Activated T-cell treated with anti-CD3 and anti-CD28 coated beads for 4 hours (primary cell): ENCODE measurements around the gene RESF1.

ENCODE experiments used
- DNase-seq: peaks from one replicate; pipeline ENCODE4 v3.0.0-alpha.2; 2020

RESF1 gene

GRCh38 chr12:31959701-31960391 is 631 bp downstream of the RESF1 start:
- DNase-seq: peak; percentile 47

DNA sequence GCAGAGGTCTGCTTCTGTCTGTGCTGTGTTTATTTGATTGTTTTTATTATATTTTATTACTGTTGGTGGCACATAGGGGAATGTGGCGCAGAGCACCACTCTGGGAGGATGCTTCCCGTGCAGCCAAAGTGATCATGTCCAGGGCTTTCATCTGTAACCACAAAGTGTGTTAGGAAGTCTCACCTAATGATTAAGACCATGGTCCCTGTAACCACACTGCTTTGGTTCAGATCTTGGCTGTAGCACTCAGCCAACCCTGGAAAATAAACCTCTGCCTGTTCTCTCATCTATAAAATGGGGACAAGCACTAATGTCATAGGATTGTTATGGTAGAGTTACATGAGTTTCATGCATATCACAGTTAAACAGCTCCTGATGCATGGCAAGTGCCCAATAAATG is 1.9 kb downstream of the RESF1 start:
- DNase-seq: no peak

DNA sequence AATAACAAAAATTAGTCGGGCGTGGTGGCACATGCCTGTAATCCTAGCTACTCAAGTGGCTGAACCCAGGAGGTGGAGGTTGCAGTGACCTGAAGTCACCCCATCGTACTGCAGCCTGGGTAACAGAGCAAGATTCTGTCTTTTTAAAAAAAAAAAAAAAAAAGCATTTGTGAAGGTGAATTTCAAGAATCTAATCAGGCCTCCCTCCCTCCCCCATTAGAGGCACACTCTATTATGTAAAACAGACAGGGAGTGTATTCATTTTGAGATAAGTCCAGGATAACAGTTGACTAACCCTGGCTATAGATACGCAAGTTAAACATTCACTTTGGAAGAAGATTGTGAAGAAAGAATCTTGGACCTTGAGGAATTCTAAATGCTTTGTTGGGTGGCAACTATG is 2.9 kb downstream of the RESF1 start:
- DNase-seq: no peak

DNA sequence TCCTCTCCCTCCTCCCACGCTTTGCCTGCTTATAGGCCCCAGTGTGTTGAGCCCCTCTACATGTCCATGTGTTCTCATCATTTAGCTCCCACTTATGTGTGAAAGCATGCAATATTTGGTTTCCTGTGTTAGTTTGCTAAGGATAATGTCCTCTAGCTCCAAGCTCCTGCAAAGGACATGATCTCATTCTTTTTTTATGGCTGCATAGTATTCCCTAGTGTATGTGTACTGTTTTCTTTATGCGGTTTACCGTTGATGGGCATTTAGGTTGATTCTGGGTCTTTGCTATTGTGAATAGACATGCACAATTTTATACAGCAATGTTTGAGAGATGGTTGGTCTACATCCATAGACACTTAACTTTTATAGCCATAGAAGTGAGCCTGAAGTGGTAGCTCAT is 5.1 kb downstream of the RESF1 start:
- no peak for DNase-seq

GRCh38 chr12:31965090-31965489 is 5.9 kb downstream of the RESF1 start:
- DNase-seq: no peak

DNA sequence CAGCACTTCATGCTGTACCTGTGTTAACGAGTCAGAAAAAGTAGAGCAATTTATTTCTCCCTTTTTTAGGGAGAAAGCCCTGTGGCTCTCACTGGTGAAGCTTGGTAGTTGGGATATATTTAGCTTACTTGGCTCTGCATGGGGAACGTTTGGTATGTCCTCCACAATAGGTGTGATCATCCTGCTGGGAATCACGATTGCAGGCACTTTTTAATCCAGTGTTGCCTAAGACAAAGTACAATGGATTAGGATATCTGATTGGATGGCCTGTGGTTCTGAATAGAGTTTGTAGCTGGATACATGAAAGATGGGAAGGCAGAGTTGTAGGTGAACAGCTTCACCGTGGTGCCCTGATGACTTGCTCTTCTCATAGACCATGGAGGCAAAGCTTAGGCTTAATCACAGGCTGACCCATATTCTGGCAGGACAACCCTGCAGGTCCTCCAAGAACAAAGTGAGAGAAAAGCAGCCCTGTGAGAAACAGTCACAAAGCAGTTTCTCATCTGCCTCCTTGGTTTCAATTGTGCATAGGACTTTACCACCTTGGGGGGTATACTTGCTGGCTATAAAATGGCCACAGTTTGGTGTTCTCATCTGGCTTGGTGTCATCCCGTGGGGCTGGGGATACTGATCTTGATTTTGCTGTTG is 7.5 kb downstream of the RESF1 start:
- no peak for DNase-seq

- DNase-seq: no peak
These were observed 8.3 kb downstream of the RESF1 start for GRCh38 chr12:31967539-31967938.

DNA sequence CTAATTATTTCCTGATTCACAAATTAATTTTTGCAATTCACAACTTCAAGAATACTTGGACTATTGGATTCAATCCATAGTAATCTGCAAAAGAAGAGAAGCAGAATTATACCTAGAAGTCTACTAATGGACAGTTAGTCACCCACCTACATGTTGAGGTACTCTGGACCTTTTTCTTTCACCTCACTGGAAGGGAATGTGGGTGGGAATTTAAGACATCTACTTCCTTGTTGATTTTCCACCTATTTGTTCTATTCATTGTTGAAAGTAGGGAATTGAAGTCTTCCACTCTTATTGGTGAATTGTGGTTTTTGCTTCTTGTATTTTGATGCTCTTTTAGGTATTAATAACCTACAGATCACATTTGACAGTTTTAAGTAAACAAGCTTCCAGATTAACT is 11.0 kb downstream of the RESF1 start:
- no peak for DNase-seq

GRCh38 chr12:31973818-31974217 is 14.6 kb downstream of the RESF1 start:
- DNase-seq: no peak

DNA sequence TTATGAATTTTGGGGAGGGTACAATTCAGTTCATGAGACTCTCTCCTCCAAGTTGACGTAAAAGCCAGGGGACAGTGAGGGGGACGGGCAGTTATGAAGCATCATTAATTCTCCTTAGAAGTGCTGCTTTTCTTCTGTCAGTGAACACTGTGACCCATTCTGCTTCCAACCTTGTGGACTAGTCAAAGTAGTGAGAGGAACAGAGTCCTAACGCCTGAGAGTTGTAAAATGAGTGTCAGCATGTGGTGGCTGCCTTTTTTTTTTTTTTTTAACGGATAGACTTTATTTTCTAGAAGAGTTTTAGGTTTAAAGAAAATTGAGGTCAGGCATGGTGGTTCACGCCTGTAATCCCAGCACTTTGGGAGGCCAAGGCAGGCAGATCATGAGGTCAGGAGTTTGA is 15.5 kb downstream of the RESF1 start:
- DNase-seq: no peak

DNA sequence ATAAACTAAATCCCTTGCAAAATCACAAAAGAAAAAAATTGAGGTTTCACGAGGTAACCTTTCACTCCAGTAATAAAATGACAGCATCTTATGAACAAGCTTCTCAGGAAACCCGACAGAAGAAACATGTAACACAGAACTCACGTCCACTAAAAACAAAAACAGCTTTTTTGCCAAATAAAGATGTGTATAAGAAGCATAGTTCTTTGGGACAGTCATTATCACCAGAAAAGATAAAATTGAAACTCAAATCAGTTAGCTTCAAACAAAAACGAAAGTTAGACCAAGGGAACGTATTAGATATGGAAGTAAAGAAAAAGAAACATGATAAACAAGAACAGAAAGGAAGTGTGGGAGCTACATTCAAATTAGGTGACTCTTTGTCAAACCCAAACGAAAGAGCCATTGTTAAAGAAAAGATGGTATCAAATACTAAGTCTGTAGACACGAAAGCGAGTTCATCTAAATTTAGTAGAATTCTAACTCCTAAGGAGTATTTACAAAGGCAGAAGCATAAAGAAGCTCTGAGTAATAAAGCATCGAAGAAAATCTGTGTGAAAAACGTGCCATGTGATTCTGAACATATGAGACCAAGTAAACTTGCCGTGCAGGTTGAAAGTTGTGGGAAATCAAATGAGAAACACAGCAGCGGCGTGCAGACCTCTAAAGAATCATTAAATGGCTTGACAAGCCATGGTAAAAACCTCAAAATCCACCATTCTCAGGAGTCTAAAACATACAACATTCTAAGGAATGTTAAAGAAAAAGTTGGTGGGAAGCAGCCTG is 25.8 kb downstream of the RESF1 start:
- DNase-seq: no peak

DNA sequence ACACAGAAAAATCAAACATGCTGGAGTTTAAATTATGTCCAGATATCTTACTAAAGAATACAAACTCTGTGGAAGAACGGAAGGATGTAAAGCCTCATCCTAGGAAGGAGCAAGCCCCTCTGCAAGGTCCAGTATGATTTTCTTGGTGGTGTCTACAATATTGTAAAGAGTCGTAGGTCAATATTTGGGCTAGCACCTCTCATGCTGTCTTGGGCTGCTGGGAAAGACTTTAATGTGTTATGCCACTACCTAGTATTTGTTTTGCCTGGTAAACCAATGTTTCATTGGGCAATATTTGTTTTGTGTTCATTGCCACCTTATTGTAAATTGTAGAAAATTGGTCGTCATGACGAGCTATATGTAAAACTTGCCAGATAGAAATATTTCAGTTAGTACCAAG is 26.6 kb downstream of the RESF1 start:
- DNase-seq: no peak

GRCh38 chr12:31989571-31990362 is 30.6 kb downstream of the RESF1 start:
- DNase-seq: no peak

GRCh38 chr12:31991146-31991545 is 31.9 kb downstream of the RESF1 start:
- DNase-seq: no peak

GRCh38 chr12:31991815-31992214 is 32.6 kb downstream of the RESF1 start:
- DNase-seq: no peak

- no peak for DNase-seq
These were observed 40.5 kb downstream of the RESF1 start for GRCh38 chr12:31999692-32000091.

- DNase-seq: no peak
These were observed 41.3 kb downstream of the RESF1 start for GRCh38 chr12:32000373-32001005.

DNA sequence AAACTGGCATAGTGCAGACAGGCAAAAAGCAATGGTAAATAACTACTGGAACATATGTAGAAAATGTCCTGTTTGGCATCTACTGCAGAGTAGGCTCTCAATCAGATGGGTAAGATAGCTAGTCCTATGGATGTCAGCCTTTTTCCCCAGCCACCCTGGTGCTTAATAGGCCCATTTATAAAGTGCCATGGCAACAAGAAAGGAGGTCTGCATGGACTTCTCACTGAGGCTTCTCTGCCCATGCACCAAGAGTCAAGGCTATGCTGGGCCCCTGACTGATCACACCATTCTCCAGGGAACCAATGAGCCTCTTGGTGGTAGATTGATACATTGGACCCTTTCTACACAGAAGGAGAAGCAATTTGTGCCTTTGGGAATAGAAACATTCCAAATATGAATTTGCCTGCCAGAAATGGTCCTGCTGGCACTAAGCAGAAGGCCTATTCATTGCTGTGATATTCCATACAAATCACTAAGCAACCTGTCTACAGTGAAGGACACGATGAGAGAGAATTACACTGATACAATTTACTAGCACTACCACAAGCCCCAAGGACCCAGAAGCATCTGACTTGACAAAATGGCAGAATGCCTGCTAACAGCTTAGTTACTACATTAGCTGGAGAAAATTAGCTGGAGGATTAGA is 43.8 kb downstream of the RESF1 start:
- no peak for DNase-seq

- no peak for DNase-seq
These were observed 44.4 kb downstream of the RESF1 start for GRCh38 chr12:32003654-32004053.

DNA sequence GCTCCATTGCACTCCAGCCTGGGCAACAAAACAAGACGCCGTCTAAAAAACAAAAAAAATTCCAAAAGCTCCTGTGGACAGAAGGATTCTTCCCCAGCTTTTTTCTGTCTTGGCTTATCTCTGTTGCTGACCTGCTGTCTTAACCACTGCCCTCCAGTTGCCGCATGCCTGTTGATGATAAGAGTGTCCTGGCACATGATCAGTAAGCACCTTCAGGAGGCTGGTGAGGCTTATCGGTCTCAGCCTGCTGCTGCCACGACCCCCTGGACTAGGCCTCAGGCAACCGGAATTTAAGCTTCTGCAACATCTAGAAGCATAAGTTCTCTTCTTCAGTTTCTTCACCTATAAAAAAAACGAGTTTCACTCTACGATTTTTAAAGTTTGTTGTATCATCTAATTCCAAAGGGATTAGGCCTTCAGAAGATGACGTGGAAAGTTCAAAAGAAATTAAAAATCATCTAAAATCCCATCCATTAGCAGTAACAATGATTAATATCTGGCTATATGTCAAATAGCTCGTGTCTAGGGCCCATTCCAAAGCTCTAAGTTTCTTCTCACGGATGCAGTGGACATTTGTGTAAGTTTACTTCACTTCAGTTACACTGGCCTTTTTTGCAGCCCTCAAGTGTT is 46.4 kb downstream of the RESF1 start:
- no peak for DNase-seq
